Epithelial cell of proximal tubule (primary cell): ENCODE measurements around the gene HOXB6. TPM values are rescaled to one million over a fixed set of nuclear protein-coding genes. Genes with fewer than 3 reads are reported as not detected.

Experiments used
- DNase-seq: peaks from one replicate; pipeline ENCODE4 v3.0.0-alpha.2; 2011; ENCODE audit warnings: low read depth
- H3K4me3 ChIP-seq: 2 replicates; pipeline ENCODE4 v1.5.1; 2011; ENCODE audit warnings: low read depth, mild to moderate bottlenecking, low read length
- total RNA-seq: library from RNA; depleted of rRNA; stranded (reverse); fragments of >200 nt; gene quantifications from 2 replicates; pipeline ENCODE4 v1.2.3, GENCODE V29; 2015
- TF ChIP-seq, protein P1 (sequence below): conservative IDR thresholded peaks from 2 replicates; pipeline ENCODE4 v1.5.1; 2012; ENCODE audit warnings: low read depth, mild to moderate bottlenecking, low read length

The HOXB6 gene
- total RNA-seq, 1 donor from 2014 or later = 55.6 TPM

DNA sequence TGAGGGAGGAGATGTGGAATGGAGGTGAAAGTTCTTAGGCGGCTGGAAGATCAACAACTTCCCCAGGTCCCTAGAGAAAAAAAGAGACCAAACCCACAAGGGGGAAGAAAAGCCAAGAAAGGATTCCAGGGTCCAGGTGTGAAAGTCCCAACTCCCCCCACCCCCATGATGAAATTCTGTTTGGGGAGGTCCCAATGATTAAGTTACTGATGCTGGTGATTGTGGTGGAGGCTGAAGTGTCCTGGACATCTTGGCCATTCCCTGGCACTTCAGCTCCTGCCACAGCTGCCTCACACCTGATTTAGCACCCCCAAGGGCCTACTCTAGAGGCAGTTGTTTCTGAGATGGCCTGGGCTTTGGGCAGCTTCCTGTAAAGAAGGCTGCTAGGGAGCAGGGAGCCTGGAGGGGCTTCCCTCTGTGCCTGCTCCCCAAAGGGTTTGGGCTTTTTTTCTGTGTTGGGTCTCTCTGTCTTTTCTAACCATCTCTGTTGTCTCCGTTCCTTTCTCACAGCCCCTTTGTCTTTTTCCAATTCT, 39.7 kb downstream of the HOXB6 start:
- TF ChIP-seq, protein P1, sequence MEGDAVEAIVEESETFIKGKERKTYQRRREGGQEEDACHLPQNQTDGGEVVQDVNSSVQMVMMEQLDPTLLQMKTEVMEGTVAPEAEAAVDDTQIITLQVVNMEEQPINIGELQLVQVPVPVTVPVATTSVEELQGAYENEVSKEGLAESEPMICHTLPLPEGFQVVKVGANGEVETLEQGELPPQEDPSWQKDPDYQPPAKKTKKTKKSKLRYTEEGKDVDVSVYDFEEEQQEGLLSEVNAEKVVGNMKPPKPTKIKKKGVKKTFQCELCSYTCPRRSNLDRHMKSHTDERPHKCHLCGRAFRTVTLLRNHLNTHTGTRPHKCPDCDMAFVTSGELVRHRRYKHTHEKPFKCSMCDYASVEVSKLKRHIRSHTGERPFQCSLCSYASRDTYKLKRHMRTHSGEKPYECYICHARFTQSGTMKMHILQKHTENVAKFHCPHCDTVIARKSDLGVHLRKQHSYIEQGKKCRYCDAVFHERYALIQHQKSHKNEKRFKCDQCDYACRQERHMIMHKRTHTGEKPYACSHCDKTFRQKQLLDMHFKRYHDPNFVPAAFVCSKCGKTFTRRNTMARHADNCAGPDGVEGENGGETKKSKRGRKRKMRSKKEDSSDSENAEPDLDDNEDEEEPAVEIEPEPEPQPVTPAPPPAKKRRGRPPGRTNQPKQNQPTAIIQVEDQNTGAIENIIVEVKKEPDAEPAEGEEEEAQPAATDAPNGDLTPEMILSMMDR = no peak
- H3K4me3 ChIP-seq = peak overlapping the region; percentile 41
- no peak for DNase-seq

DNA sequence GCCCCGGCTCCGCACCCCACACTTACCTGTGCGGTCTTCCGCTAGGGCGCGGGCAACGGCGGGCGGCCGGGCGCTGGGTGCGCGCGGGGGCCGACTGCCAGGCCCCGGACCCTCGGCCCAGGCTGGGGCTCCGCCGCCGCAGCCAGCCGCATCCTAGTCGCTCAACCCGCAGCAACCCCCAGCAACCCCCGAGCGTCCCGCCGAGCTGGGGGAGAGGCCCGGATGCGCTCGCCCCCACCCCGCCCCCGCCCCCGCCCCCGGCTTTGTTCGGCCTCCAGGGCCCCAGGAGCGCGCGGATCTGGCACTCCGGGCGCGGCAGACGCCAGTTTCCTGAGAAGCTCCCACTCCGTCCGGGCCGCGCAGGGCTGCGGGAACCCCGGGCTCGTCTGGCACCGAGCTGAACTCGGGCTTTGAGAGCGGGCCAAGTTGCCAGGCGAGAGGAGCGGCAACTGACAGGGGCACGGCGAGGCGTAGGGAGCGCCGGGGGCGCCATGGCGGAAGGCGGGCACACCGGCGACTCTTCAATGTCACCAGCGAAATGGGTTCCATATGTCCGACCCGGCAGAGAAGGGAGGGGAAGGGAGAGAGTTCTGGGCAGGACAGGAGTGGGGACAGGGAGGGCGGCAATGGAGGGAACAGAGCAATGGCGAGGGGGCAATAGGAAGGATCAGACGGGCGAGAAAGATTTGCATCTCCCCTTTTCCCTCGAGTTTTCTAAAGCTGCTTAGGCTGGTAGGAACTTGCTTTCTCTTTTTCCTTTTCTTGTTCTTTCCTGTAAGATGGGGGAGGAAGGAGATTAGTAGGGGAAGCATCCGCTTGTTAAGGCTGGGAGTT, 40.4 kb downstream of the HOXB6 start:
- peak overlapping the region; percentile 41 for H3K4me3 ChIP-seq
- no peak for DNase-seq
- TF ChIP-seq, protein P1 = no peak

DNA sequence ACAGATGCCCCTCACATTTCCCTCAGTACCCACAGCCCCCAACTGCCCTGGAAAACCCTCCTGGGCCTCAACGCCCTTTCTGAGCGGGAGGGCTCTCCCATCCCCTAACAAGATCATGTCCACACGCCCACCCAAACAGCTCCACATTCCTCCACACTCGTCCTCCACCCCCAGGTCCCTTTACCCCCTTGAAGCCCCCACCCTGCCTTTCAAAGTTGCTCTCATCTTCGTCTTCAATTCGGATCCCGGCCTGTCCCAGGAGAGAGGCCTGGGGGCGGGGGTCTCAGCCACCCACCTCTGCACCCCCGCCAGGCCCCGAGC, 41.0 kb downstream of the HOXB6 start:
- H3K4me3 ChIP-seq = peak overlapping the region; percentile 31
- no peak for DNase-seq
- TF ChIP-seq, protein P1 = no peak

DNA sequence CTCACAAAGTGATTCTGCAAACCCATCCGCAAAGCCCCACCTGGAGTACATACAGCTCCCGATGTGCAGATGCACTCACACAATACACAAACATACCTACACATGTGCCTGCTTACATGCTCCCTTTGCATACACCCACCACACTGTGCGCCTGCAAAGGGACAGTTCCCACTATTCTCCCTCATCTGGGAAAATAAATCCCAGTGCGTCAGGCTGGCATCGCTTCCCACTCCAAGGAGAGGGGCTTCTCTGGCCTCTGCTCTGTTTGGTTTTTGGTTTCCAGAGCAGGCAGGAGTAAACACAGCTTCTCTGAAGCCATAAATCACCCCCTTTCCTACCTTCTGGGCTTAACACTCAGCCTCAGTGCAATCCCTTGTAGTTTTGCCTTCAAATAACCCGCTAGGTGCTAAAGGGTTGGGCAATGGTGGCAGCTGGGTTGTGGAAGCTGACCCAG, 41.4 kb downstream of the HOXB6 start:
- H3K4me3 ChIP-seq = peak overlapping the region; percentile 31
- TF ChIP-seq, protein P1 = no peak
- DNase-seq = no peak

DNA sequence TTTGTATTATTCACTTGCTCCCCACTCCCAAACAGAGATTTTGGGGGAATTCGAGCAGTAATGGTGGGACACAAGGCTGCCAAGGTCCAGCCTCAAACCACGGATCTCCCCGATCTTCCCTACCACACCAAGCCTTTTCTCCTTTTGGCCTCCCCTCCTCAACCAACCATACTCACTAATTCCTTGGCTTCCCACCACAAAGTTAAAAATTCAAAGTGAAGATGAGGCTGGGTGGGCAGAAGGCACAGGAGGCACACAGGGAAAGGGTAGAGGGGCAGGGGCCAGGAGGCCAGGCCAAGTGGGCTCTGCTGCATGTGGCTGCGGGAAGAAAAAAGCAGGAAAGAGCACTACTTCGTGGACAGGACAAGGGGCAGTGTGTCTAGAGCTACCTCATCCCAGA, 41.9 kb downstream of the HOXB6 start:
- no peak for DNase-seq
- TF ChIP-seq, protein P1 = no peak
- peak overlapping the region; percentile 31 for H3K4me3 ChIP-seq

- no peak overlapping the region for H3K4me3 ChIP-seq
- no peak for DNase-seq
- TF ChIP-seq, protein P1 = peak; percentile 54
Measured at GRCh38 chr17:48561884-48562810, 42.6 kb downstream of the HOXB6 start.
